ENCODE data around the gene OLFM2. TPM values are rescaled to one million over a fixed set of nuclear protein-coding genes. Genes with fewer than 3 reads are reported as not detected.

OLFM2 gene
- total RNA-seq, 1 donor from 2014 or later: 1.7 TPM

- intact Hi-C loops (cut with micrococcal nuclease): no loop called here
- Histone ChIP-seq H3K4me3 (no peak overlapping the region), H3K27ac (replicated peaks) (no peak overlapping the region), H3K9me3 (replicated peaks) (no peaks in the 10 kb centered on the region), H3K36me3 (no peaks in the 10 kb centered on the region), H3K27me3 (ENCODE audit: low read depth) (peaks cover 96% of the 10 kb centered on the region), H3K4me1 (peaks cover 21% of the 10 kb centered on the region)
- DNase-seq: no peak
- TF ChIP-seq CTCF (IDR thresholded peaks at IDR 0.05; ENCODE audit: borderline replicate concordance): no peak
Measured at GRCh38 chr19:9916719-9917118, 19.6 kb downstream of the OLFM2 start.

GRCh38 chr19:9914315-9915207 is 21.8 kb downstream of the OLFM2 start:
- TF ChIP-seq CTCF (IDR thresholded peaks at IDR 0.05; ENCODE audit: borderline replicate concordance): peak; percentile 57
- Histone ChIP-seq H3K27me3 (ENCODE audit: low read depth) (peaks cover 97% of the 10 kb centered on the region), H3K27ac (replicated peaks) (no peak overlapping the region), H3K4me1 (peaks cover 21% of the 10 kb centered on the region), H3K4me3 (peak overlapping the region; percentile 66), H3K36me3 (no peaks in the 10 kb centered on the region), H3K9me3 (replicated peaks) (no peaks in the 10 kb centered on the region)
- DNase-seq: peak; percentile 68
- intact Hi-C loops (cut with micrococcal nuclease): no loop called here

- DNase-seq: no peak
Measured at GRCh38 chr19:9914001-9914314, 22.4 kb downstream of the OLFM2 start.

GRCh38 chr19:9913237-9914000 is 22.9 kb downstream of the OLFM2 start:
- H3K36me3 ChIP-seq: no peaks in the 10 kb centered on the region
- TF ChIP-seq CTCF (IDR thresholded peaks at IDR 0.05; ENCODE audit: borderline replicate concordance): no peak
- H3K4me1 ChIP-seq: peaks cover 21% of the 10 kb centered on the region
- peak overlapping the region; percentile 66 for H3K4me3 ChIP-seq
- DNase-seq: peak; percentile 25
- H3K27ac ChIP-seq (replicated peaks): no peak overlapping the region
- H3K27me3 ChIP-seq (ENCODE audit: low read depth): peaks cover 99% of the 10 kb centered on the region
- no peaks in the 10 kb centered on the region for H3K9me3 ChIP-seq (replicated peaks)
- intact Hi-C loops (cut with micrococcal nuclease): no loop called here

More at GRCh38 chr19:9914001-9914314, 22.4 kb downstream of the OLFM2 start:
- peaks cover 21% of the 10 kb centered on the region for H3K4me1 ChIP-seq
- no peaks in the 10 kb centered on the region for H3K9me3 ChIP-seq (replicated peaks)
- H3K27ac ChIP-seq (replicated peaks): no peak overlapping the region
- intact Hi-C loops (cut with micrococcal nuclease): no loop called here
- H3K36me3 ChIP-seq: no peaks in the 10 kb centered on the region
- H3K27me3 ChIP-seq (ENCODE audit: low read depth): peaks cover 99% of the 10 kb centered on the region
- H3K4me3 ChIP-seq: peak overlapping the region; percentile 66
- no peak for TF ChIP-seq CTCF (IDR thresholded peaks at IDR 0.05; ENCODE audit: borderline replicate concordance)

GRCh38 chr19:9912551-9913236 is 23.6 kb downstream of the OLFM2 start:
- peaks cover 99% of the 10 kb centered on the region for H3K27me3 ChIP-seq (ENCODE audit: low read depth)
- peak overlapping the region; percentile 66 for H3K4me3 ChIP-seq
- intact Hi-C loops (cut with micrococcal nuclease): no loop called here

More at GRCh38 chr19:9912551-9913236, 23.6 kb downstream of the OLFM2 start:
- no peak for DNase-seq
- H3K36me3 ChIP-seq: no peaks in the 10 kb centered on the region
- no peaks in the 10 kb centered on the region for H3K9me3 ChIP-seq (replicated peaks)
- no peak overlapping the region for H3K27ac ChIP-seq (replicated peaks)
- no peak for TF ChIP-seq CTCF (IDR thresholded peaks at IDR 0.05; ENCODE audit: borderline replicate concordance)
- H3K4me1 ChIP-seq: peaks cover 21% of the 10 kb centered on the region

Data from left ventricle myocardium inferior (tissue), 1 donor.